Suppressor macrophage treated with lipopolysaccharide for 4 hours (primary cell): ENCODE measurements around the gene KRT4.
A peak's percentile ranks its signal among the peaks of the same experiment; 100 is the strongest.
"Not testable (repeated sequence)": the region's sequence is repeated elsewhere in the genome, so short reads cannot be mapped to it uniquely, and the experiment has no call there.

Experiments
- DNase-seq: peaks from one replicate; pipeline ENCODE4 v3.0.0-alpha.2; 2020

Gene KRT4

DNA sequence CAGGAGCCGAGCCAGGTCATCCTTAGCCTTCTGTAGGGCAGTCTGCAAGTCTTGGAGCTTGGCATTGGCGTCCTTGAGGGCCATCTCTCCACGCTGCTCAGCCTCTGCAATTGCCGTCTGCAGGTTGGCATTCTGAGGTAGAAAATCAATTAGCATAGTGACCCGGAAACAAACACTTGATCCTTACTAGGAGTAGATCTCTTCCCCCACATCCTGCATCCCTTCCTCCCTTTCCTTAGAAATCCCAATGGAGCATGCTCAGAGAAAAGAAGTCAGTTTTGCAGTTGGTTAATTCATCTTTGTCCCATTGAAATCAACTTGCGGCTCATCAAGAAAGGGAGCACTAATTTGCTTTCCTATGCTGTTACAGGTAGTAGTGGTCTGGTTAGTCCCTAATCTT lies 42.8 kb downstream of the KRT4 start:
- no peak for DNase-seq

DNA sequence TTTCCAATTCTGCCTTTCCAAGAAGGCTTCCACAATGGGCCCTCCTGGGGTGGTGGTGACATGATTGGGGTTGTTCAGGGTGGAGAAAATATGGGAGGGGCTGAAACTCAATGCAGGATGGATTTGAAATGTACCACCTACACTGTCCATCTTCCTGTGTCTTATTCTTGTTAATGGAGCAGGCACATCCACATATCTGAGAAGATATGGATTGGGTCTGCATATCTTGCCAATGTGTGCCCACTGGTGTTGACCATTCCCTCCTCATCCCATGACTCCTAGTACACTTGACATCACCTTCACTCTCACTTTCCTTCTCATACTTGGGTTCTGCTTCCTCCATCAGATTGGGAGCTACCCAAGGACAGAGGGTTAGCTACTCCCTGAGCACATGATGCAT lies 44.0 kb downstream of the KRT4 start:
- DNase-seq = no peak

GRCh38 chr12:52769354-52769753 lies 44.6 kb downstream of the KRT4 start:
- DNase-seq = no peak

- DNase-seq = no peak
Measured at GRCh38 chr12:52768479-52769200, 45.3 kb downstream of the KRT4 start.

- no peak for DNase-seq
Measured at GRCh38 chr12:52767427-52767826, 46.5 kb downstream of the KRT4 start.

DNA sequence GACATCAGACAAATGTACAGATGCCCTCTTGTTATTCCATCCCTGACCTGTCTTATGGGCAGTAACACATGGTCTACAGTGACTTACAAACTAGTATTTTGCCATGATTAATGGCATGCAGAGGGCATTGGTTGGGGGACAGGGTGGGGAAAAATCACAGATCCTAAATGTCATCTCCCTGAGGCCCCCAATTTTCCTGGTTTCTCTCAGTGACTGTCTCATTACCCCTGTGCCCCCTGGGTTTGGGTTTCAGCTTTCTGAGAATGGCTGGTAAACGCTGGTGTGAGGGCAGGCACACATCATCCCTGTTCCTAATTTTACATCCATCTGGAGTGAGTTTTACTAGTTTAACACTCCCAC lies 46.9 kb downstream of the KRT4 start:
- DNase-seq = no peak

DNA sequence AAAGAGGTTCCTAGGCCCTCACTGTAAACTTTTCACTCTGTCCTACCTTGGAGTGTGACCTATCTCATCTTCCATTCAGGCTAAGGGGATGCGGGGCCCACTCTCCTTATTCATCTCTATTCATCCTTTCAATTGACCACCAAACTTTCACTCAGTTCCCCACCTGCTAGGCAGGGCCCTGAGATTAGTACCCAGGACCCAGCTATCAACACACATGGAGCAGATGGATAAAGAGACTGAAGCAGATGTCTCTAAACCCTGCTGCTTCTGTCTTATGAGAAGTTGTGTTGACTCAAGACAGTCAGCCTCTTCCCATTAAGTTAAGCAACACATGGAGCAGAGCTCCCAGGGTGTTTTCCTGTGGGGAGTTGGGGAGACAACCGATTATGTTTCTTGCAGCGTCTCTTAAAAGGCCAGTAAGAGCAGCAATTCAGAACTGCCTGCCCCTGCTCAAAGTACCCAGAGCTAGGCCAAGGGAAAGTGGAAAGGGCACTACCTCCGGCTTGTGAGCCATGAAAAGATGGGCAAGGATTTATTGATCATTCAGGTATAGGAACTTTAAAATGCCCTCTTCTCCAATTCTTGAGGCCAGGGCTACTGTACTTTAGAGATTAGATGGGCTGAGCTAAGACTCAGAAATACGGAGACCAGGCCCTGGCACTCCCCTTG lies 47.4 kb downstream of the KRT4 start:
- DNase-seq = no peak

- DNase-seq = no peak
Measured at GRCh38 chr12:52765702-52766101, 48.2 kb downstream of the KRT4 start.

DNA sequence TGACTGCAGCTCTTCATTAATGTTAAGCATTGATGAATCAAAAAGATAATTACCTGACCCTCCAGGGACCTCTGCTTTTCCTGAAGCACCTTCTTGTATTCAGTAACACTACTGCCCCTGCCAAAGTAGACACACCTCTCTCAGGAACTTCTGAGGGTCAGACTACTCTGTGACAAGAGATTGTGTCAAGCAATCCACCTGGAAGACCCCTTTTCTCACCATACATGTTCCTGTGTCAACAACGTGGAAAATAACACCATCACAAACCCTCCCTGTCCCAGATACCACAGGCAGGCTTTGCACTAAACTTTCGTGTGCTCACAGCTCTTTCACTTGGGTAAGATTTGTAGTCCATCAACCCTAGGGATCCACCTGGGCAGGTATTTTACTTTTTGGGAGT lies 49.9 kb downstream of the KRT4 start:
- DNase-seq = no peak

DNA sequence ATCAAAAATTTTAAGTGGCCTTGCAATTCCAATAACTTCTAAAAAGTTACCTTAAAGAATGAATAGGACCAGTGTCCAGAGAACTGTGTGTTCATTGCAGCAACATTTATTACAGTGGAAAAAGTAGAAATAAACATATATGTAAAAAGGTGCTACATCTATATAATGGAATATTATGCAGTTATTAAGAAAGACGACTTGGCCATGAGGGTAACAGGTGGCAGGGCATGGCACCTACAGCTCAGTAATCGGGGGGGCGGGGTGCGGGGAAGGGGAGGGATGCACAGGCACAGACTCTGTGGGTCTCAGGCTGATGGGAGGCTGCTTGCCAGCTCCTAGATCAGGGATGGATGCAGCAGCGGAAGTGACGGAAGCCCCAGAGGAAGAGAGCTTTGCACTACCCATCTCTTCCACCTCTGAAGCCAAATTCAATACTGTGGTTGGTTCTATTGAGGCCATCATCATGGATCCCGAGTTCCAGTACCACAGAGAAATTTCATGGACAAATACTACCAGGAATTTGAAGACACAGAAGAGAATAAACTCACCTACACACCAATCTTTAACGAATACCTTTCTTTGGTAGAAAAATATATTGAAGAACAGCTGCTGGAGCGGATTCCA lies 50.8 kb downstream of the KRT4 start:
- no peak for DNase-seq

- DNase-seq = no peak
Measured at GRCh38 chr12:52761802-52762201, 52.1 kb downstream of the KRT4 start.

DNA sequence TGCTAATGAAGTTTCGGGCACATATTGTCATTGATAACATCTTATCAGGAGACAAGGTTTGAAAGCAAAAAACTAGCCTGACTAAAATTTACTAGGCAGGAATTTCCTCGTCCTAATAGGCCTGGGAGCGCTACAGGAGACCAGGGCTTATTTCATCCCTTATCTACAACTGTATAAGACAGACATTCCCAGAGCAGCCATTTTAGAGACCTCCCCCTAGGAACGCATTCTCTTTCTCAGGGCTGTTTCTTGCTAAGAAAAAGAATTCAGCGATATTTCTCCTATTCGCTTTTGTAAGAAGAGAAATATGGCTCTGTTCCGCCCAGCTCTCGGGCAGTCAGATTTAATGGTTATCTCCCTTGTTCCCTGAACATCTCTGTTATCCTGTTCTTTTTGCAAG lies 52.7 kb downstream of the KRT4 start:
- DNase-seq = not testable (repeated sequence)

- DNase-seq = no peak
Measured at GRCh38 chr12:52760623-52761022, 53.3 kb downstream of the KRT4 start.

DNA sequence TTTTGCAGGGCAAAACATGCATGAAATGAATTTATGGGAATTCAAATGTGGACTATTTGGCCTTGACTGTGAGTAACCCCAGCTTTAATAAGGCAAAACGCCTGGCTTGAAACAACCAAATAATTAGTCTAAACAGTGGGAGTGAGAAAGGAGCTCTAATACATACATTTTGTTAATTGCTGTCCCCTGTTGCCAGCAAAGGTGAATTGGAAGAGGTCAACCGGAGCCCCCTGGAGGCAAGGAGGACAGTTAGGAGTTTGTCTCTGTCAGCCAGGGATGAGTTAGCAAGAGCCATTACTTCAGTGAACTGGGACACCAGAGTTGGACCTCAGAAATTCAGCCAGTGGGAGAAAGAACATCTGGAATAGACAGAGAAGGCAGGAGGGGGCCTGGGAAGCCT lies 54.2 kb downstream of the KRT4 start:
- no peak for DNase-seq

GRCh38 chr12:52759218-52759617 lies 54.7 kb downstream of the KRT4 start:
- peak; percentile 3 for DNase-seq

- no peak for DNase-seq
Measured at GRCh38 chr12:52757449-52758176, 56.3 kb downstream of the KRT4 start.
